PC-9 (cell line): Measurements from ENCODE around the gene EGFLAM. TPM values are rescaled to one million over a fixed set of nuclear protein-coding genes. Genes with fewer than 3 reads are reported as not detected.

ENCODE experiments used
- BruUV-seq: library from RNA; stranded (reverse); fragments of 400-500 nt; replicated peaks from 2 replicates; lab custom pipeline; 2021; lab: Mats Ljungman, UMichigan
- CTCF ChIA-PET: fragments of 300-600 bp; sonication (Branson Sonifier 250); formaldehyde crosslinking; loops from one replicate; lab custom pipeline; 2022; ENCODE audit warnings: antibody characterized with exemption; lab: Charles Lee
- POLR2A ChIA-PET: fragments of 300-600 bp; sonication (Branson Sonifier 250); formaldehyde crosslinking; loops from one replicate; lab custom pipeline; 2022; ENCODE audit warnings: antibody characterized with exemption; ENCODE audit not compliant: unreplicated experiment; lab: Charles Lee
- DNase-seq, 2 experiments: peaks; one replicate each; pipeline versions ENCODE4 v3.0.0 to v3.0.0-alpha.2; 2015 to 2022; ENCODE audit warnings: mixed read lengths in 1 of 2
- H2AFZ ChIP-seq: fragments of 200-600 bp; sonication (generic); 2 replicates; pipeline ENCODE4 v1.8.1; 2017; ENCODE audit warnings: antibody characterized with exemption
- H3F3A ChIP-seq: fragments of 200-600 bp; sonication (generic); 2 replicates; pipeline ENCODE4 v1.8.1; 2017; ENCODE audit warnings: antibody characterized with exemption, mild to moderate bottlenecking, low read depth; ENCODE audit not compliant: insufficient read depth
- H3K27ac ChIP-seq: fragments of 200-600 bp; sonication (generic); 2 replicates; pipeline ENCODE4 v1.6.1; 2016; ENCODE audit warnings: mixed run types
- H3K27me3 ChIP-seq: fragments of 200-600 bp; sonication (generic); 2 replicates; pipeline ENCODE4 v1.6.1; 2016; ENCODE audit warnings: low read depth, mixed run types; ENCODE audit not compliant: insufficient read depth
- H3K36me3 ChIP-seq: fragments of 200-600 bp; sonication (generic); 2 replicates; pipeline ENCODE4 v1.6.1; 2016; ENCODE audit warnings: low read depth, mixed run types
- H3K4me1 ChIP-seq: fragments of 200-600 bp; sonication (generic); replicated peaks from 2 replicates; pipeline ENCODE4 v1.6.1; 2016; ENCODE audit warnings: mixed run types; ENCODE audit not compliant: insufficient read depth
- H3K4me2 ChIP-seq: fragments of 200-600 bp; sonication (generic); 2 replicates; pipeline ENCODE4 v1.6.1; 2017; ENCODE audit warnings: mixed run types
- H3K4me3 ChIP-seq: fragments of 200-600 bp; sonication (generic); 2 replicates; pipeline ENCODE4 v1.6.1; 2016; ENCODE audit warnings: mixed run types
- H3K79me2 ChIP-seq: fragments of 200-600 bp; sonication (generic); 2 replicates; pipeline ENCODE4 v1.6.1; 2017; ENCODE audit warnings: low read depth, mixed run types
- H3K9me2 ChIP-seq: fragments of 200-600 bp; sonication (generic); 2 replicates; pipeline ENCODE4 v1.8.1; 2017; ENCODE audit warnings: mild to moderate bottlenecking; ENCODE audit not compliant: insufficient read depth
- H3K9me3 ChIP-seq: fragments of 200-600 bp; sonication (generic); 2 replicates; pipeline ENCODE4 v1.8.1; 2016; ENCODE audit warnings: low read depth; ENCODE audit not compliant: insufficient read depth
- H4K20me1 ChIP-seq: fragments of 200-600 bp; sonication (generic); 2 replicates; pipeline ENCODE4 v1.8.1; 2017; ENCODE audit not compliant: insufficient read depth
- EZH2 ChIP-seq: fragments of 200-600 bp; sonication (generic); IDR thresholded peaks from 2 replicates; pipeline ENCODE4 v1.8.0; 2017; ENCODE audit warnings: antibody characterized with exemption, low read depth
- intact Hi-C: fragments of 100-400 bp; cut with micrococcal nuclease; formaldehyde crosslinking; loops from one replicate; pipeline ENCODE4 v1.10.0; 2022; ENCODE audit not compliant: unreplicated experiment
- total RNA-seq: library from RNA; stranded (reverse); gene quantifications from 2 replicates; pipeline ENCODE4 v1.2.3, GENCODE V29; 2021
- TF ChIP-seq, protein P1 (sequence below): fragments of 200-600 bp; sonication (generic); conservative IDR thresholded peaks from 2 replicates; pipeline ENCODE4 v1.6.1; 2017; ENCODE audit warnings: mixed run types, antibody characterized with exemption, mild to moderate bottlenecking, moderate library complexity

Gene EGFLAM
- total RNA-seq, 1 experiment from 2014 or later: not detected

DNA sequence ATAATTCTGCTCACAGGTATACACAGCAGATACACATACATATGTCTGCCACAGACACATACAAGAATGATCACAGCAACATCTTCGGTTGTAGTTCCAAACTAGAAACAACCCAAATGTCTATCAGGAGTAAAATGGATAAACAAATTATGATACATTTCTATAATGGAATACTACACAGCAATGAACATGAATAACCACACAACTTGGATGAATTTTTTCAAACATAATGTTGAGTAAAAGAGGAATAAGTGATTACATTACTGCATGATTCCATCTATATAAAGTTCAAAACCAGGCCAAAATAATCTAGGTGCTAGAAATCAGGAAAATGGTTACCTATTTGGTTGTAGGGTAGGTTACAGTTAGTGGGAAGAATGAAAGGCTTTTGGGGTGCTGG, 4.6 kb upstream of the EGFLAM start:
- no peak for DNase-seq
- no peaks in the 10 kb centered on the region for H4K20me1 ChIP-seq
- H3K9me2 ChIP-seq: no peaks in the 10 kb centered on the region
- no peaks in the 10 kb centered on the region for H3K9me3 ChIP-seq
- no peak overlapping the region for H3K4me2 ChIP-seq
- H3K4me1 ChIP-seq: no peaks in the 10 kb centered on the region
- H3K27me3 ChIP-seq: peaks cover 78% of the 10 kb centered on the region
- no peak overlapping the region for H2AFZ ChIP-seq
- no peak for TF ChIP-seq EZH2
- TF ChIP-seq, protein P1, sequence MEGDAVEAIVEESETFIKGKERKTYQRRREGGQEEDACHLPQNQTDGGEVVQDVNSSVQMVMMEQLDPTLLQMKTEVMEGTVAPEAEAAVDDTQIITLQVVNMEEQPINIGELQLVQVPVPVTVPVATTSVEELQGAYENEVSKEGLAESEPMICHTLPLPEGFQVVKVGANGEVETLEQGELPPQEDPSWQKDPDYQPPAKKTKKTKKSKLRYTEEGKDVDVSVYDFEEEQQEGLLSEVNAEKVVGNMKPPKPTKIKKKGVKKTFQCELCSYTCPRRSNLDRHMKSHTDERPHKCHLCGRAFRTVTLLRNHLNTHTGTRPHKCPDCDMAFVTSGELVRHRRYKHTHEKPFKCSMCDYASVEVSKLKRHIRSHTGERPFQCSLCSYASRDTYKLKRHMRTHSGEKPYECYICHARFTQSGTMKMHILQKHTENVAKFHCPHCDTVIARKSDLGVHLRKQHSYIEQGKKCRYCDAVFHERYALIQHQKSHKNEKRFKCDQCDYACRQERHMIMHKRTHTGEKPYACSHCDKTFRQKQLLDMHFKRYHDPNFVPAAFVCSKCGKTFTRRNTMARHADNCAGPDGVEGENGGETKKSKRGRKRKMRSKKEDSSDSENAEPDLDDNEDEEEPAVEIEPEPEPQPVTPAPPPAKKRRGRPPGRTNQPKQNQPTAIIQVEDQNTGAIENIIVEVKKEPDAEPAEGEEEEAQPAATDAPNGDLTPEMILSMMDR: no peak
- H3K4me3 ChIP-seq: no peak overlapping the region
- intact Hi-C loops: no loop called here
- ChIA-PET POLR2A (no interaction called here), CTCF (no interaction called here)
- no peaks in the 10 kb centered on the region for H3K79me2 ChIP-seq
- no peak overlapping the region for H3K27ac ChIP-seq
- BruUV-seq: no TSS peak
- no peaks in the 10 kb centered on the region for H3F3A ChIP-seq
- no peaks in the 10 kb centered on the region for H3K36me3 ChIP-seq

DNA sequence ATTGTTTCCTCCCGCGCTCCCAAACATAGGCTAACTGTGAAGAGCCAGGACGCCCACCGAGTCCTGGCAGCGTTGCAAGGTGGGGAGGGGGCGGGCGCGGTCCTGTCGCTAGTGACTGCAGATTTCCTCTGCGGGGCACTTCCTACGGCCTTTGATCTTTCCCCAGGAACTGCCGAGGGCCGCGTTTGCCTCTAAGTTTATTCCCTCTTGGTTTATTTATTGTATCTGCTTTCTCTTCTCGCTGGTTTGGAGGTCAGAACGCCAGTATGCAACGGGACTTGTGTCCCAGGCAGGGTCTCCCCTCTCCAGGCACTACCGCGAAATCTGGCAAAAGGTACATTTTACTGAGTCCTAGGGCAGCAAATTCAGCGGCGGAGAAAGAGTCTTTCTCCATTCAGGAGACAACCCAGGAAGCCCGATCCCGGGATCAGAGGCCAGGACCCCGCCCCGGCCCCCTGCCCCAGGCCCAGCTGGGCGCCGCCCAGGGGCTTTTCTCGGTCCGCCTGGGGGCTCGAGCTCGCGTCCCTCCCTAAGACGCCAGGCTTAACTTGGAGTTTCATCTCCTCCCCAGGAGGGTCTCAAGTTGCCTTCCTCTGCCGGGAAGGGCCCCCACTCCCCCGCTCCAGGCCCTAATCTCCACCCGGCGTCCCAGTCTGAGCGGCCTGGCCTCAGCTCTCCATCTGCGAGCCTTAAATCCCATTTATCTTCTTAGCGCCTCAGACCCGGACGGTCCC, 884 bp upstream of the EGFLAM start:
- intact Hi-C loops: no loop called here
- H4K20me1 ChIP-seq: no peaks in the 10 kb centered on the region
- ChIA-PET CTCF (no interaction called here), POLR2A (no interaction called here)
- H3K79me2 ChIP-seq: no peaks in the 10 kb centered on the region
- no peaks in the 10 kb centered on the region for H3K9me2 ChIP-seq
- H3K4me1 ChIP-seq: no peaks in the 10 kb centered on the region
- no peaks in the 10 kb centered on the region for H3F3A ChIP-seq
- H3K36me3 ChIP-seq: no peaks in the 10 kb centered on the region
- no peak overlapping the region for H2AFZ ChIP-seq
- TF ChIP-seq EZH2: no peak
- TF ChIP-seq, protein P1: no peak
- no peak overlapping the region for H3K4me2 ChIP-seq
- DNase-seq: no peak
- no TSS peak for BruUV-seq
- H3K27me3 ChIP-seq: peaks cover 78% of the 10 kb centered on the region
- no peak overlapping the region for H3K4me3 ChIP-seq
- no peak overlapping the region for H3K27ac ChIP-seq
- no peaks in the 10 kb centered on the region for H3K9me3 ChIP-seq

GRCh38 chr5:38258042-38258318, 379 bp upstream of the EGFLAM start:
- H3K9me3 ChIP-seq: no peaks in the 10 kb centered on the region
- peaks cover 82% of the 10 kb centered on the region for H3K27me3 ChIP-seq
- no peaks in the 10 kb centered on the region for H3K79me2 ChIP-seq
- H3K36me3 ChIP-seq: no peaks in the 10 kb centered on the region
- BruUV-seq: no TSS peak
- intact Hi-C loops: no loop called here
- no peak overlapping the region for H3K4me3 ChIP-seq
- no peak for DNase-seq
- no peaks in the 10 kb centered on the region for H3K4me1 ChIP-seq
- no peaks in the 10 kb centered on the region for H3F3A ChIP-seq
- CTCF ChIA-PET: no interaction called here
- no peaks in the 10 kb centered on the region for H4K20me1 ChIP-seq
- POLR2A ChIA-PET: no interaction called here
- no peak overlapping the region for H3K27ac ChIP-seq
- no peaks in the 10 kb centered on the region for H3K9me2 ChIP-seq
- TF ChIP-seq, protein P1: no peak
- TF ChIP-seq EZH2: no peak
- no peak overlapping the region for H3K4me2 ChIP-seq
- no peak overlapping the region for H2AFZ ChIP-seq
